NCI-H1436 treated with DMSO at 0.1 percent for 48 hours (cell line): ENCODE results near the gene STH.

Experiments
- DNase-seq: peaks from one replicate; lab custom pipeline; 2025; lab: John Stamatoyannopoulos, UW

The STH gene

GRCh38 chr17:46046957-46047356 is 47.9 kb downstream of the STH start:
- no peak for DNase-seq

GRCh38 chr17:46047398-46047797 is 48.3 kb downstream of the STH start:
- DNase-seq, result no peak

GRCh38 chr17:46047856-46048255 is 48.8 kb downstream of the STH start:
- no peak for DNase-seq
